Activated T-cell treated with anti-CD3 and anti-CD28 coated beads for 48 hours (primary cell): ENCODE results near the gene PATL2.
"Not testable (repeated sequence)": the region's sequence is repeated elsewhere in the genome, so short reads cannot be mapped to it uniquely, and the experiment has no call there.

Experiments
- DNase-seq: peaks from one replicate; pipeline ENCODE4 v3.0.0-alpha.2; 2020; ENCODE audit warnings: low read depth

PATL2 gene

GRCh38 chr15:44711096-44711742 lies at the start of gene PATL2, which contains the start of gene B2M:
Gene PATL2, minus strand, starts transcription at chr15:44711323. Its CDS starts 34,833 bp downstream, at chr15:44676490.
Gene B2M, plus strand, starts transcription at chr15:44711517. Its CDS starts 30 bp downstream, at chr15:44711547.
- DNase-seq = peak; percentile 91

GRCh38 chr15:44753345-44753744 lies 42.2 kb upstream of the PATL2 start:
- DNase-seq = no peak

- DNase-seq = not testable (repeated sequence)
Observed at GRCh38 chr15:44743454-44743853, 32.3 kb upstream of the PATL2 start.

- not testable (repeated sequence) for DNase-seq
Observed at GRCh38 chr15:44739222-44739847, 28.2 kb upstream of the PATL2 start.

DNA sequence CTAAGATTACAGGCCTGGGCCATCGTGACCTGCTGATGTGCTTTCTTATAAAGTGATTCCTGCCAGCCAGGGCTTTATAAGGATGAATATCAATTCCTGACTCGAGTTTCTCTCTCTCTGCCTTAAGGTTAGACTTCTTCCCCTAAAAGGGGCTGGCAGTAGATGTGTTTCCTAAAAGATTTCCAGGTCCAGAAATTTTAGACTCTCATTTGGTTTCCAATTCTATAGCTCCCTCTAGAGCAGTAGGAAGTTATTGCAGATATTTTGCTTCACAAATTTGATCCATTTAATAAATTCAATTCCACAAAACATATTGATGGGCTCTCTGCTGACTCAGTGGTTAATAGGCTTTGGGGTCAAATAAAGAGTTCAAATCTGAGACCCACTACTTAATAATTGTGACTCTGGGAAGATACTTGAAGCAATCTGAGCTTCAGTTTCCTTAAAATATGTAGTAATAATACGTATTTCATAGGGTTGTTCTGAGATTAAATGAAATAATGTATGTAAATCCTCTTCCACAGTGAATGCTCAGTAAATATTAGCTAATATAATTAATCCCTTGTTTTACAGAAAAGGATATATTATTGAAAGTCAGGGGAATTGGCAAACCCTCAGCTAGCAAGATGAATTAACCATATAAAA lies 27.3 kb upstream of the PATL2 start:
- no peak for DNase-seq

DNA sequence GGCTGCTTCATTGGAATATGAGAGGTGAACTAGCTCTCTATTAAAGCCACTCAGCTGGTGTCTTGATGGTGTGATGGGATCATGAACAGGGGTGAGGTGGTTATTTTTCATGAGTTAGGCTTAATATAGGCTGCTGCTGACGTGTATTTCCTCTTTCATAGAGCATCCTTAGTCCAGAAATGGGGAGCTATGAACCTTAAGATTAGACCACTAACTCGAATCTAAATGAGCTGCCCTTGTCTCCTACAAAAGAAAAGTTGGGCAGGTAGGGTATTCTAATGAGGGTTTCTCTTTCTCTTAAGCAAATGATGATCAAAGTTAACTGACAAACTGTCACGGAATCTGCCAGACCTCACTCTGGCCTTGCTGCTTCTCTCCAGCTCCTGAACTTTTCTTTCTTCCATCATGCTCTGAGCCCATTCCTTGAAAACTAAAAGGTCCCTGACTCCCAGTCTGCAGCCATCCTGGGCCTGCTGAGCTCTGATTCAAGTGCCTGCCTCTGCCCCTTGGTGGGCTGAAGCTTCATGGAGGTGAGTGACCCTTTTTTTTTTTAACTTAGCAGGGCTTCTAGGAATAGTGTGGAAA lies 25.1 kb upstream of the PATL2 start, which contains the start of gene TRIM69:
Gene TRIM69, plus strand, starts transcription at position 348 of the 585 bp plus-strand sequence. Its CDS starts 177 bp downstream, at position 525.
- DNase-seq = no peak

- peak; percentile 55 for DNase-seq
Observed at GRCh38 chr15:44735482-44736180, 24.5 kb upstream of the PATL2 start.

DNA sequence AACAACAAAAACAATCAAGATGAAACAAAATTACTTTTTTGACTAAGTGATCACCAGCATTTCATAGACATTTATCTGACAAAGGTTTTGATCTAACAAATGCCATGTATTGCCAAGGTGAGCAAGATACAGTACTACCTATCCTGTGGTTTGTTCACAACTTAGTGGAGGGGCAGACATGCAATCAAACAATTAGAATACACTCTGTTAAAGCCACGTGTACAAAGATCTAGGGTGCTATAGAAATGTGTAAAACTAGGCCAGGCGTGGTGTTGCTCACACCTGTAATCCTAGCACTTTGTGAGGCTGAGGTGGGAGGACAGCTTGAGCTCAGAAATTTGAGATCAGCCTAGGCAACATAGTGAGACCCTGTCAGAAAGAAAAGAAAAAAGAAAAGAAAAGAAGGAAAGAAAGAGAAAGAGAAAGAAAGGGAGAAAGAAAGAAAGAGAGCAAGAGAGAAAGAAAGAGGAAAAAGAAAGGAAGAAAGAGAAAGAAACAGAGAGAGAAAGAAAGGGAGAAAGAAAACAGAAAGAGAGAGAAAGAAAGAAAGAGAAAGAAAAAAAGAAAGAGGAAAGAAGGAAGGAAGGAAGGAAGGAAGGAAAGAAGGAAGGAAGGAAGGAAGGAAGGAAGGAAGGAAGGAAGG lies 23.8 kb upstream of the PATL2 start:
- no peak for DNase-seq

DNA sequence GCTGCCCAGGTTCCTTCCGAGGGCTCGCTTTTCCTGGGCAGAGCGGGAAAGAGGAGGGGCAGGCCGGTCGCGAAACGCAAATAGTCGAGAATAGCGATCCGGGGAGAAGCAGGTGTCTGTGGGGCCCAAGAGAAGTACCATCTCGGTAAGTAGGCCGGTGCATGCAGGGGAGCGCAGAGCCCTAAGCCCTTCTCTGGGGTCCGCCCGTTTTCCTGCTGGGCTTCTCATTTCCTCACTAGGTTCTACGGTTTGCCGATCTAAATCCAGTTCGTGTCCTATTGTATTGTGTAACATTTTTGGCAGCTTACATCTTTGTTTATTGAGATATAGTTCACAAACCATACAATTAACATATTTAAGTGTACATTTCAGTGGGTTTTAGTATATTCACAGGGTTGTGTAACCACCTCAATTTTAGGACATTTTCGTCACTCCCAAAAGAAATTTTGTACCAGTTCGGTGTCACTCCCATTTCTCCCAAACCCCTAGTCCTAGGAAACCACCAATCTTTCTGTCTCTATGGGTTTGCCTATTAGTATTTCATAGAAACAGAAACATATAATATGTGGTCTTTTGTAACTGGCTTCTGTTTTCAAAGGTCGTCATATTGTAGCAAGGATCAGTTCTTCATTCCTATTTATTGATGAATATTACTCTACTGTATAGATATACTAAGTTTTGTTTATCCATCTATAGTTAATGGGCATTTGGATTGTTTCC lies 18.4 kb upstream of the PATL2 start:
- no peak for DNase-seq

GRCh38 chr15:44728576-44729407 lies 17.7 kb upstream of the PATL2 start:
- peak; percentile 89 for DNase-seq

- DNase-seq = not testable (repeated sequence)
Observed at GRCh38 chr15:44728232-44728575, 17.1 kb upstream of the PATL2 start.

GRCh38 chr15:44727485-44728231 lies 16.5 kb upstream of the PATL2 start:
- no peak for DNase-seq

GRCh38 chr15:44726568-44727484 lies 15.7 kb upstream of the PATL2 start:
- DNase-seq = peak; percentile 45

DNA sequence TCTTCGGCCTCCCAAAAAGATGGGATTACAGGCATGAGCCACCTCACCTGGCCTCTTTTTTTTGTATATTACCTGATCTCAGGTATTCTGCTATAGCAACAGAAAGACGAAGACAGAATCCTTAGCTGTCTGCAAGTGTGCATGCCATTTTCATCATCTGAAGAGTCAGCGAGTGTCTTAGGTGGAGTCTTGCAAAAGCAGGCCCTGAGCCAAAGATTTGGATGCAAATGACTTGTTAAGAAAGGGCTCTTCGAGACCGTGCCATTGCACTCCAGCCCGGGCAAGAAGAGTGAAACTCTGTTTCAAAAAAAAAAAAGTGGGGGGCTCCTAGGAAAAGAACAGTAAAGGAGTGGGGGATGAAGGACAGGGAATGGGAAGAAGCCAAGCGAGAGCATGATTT lies 15.0 kb upstream of the PATL2 start:
- no peak for DNase-seq

- no peak for DNase-seq
Observed at GRCh38 chr15:44722011-44722410, 10.9 kb upstream of the PATL2 start.

GRCh38 chr15:44720460-44721176 lies 9.5 kb upstream of the PATL2 start:
- no peak for DNase-seq

GRCh38 chr15:44720000-44720435 lies 8.9 kb upstream of the PATL2 start:
- peak; percentile 21 for DNase-seq
